ENCODE results near the gene C6orf120.

GRCh38 chr6:169746556-169746955, 44.6 kb downstream of the C6orf120 start:
- no peak for TF ChIP-seq CTCF (conservative IDR thresholded peaks at IDR 0.05 in 1 of 2, IDR thresholded peaks at IDR 0.05 in 1 of 2; ENCODE audit: extremely low read depth in 1 of 2, insufficient read depth in 1 of 2, low read depth in 1 of 2, low read length in 2 of 2)
- TF ChIP-seq EZH2 (IDR thresholded peaks at IDR 0.05; ENCODE audit: borderline replicate concordance, low read length) = no peak
